ENCODE measurements around the gene PRKAA2.

PRKAA2 gene

DNA sequence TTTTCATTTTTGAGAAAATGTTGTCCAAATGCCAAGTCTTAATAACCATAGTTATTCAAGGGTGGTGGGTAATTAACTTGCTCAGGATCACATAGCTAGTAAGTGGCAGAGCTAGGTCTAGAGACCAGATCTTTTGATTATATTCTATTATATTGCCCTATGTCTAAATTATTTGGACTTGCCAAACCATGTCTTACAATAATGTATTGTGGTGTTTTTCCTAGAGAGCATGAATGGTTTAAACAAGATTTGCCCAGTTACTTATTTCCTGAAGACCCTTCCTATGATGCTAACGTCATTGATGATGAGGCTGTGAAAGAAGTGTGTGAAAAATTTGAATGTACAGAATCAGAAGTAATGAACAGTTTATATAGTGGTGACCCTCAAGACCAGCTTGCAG, 58.6 kb downstream of the PRKAA2 start:
- Histone ChIP-seq H3K9ac (no peak overlapping the region), H3K4me1 (ENCODE audit: low read depth, poor library complexity, severe bottlenecking) (peaks cover 11% of the 10 kb centered on the region), H2AFZ (ENCODE audit: low read depth) (no peak overlapping the region), H3K36me3 (ENCODE audit: insufficient read depth) (no peaks in the 10 kb centered on the region), H3K79me2 (ENCODE audit: insufficient read depth, low read depth) (no peaks in the 10 kb centered on the region), H3K27ac (no peak overlapping the region), H3K27me3 (ENCODE audit: insufficient read depth, low read depth) (no peaks in the 10 kb centered on the region), H4K20me1 (ENCODE audit: insufficient read depth) (no peaks in the 10 kb centered on the region), H3K4me2 (no peak overlapping the region), H3K4me3 (IDR thresholded peaks at IDR 0.05; ENCODE audit: insufficient read depth, low read depth, low read length) (no peak overlapping the region)
- TF ChIP-seq, protein P1, sequence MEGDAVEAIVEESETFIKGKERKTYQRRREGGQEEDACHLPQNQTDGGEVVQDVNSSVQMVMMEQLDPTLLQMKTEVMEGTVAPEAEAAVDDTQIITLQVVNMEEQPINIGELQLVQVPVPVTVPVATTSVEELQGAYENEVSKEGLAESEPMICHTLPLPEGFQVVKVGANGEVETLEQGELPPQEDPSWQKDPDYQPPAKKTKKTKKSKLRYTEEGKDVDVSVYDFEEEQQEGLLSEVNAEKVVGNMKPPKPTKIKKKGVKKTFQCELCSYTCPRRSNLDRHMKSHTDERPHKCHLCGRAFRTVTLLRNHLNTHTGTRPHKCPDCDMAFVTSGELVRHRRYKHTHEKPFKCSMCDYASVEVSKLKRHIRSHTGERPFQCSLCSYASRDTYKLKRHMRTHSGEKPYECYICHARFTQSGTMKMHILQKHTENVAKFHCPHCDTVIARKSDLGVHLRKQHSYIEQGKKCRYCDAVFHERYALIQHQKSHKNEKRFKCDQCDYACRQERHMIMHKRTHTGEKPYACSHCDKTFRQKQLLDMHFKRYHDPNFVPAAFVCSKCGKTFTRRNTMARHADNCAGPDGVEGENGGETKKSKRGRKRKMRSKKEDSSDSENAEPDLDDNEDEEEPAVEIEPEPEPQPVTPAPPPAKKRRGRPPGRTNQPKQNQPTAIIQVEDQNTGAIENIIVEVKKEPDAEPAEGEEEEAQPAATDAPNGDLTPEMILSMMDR (conservative IDR thresholded peaks at IDR 0.05; ENCODE audit: low read depth, low read length): no peak

DNA sequence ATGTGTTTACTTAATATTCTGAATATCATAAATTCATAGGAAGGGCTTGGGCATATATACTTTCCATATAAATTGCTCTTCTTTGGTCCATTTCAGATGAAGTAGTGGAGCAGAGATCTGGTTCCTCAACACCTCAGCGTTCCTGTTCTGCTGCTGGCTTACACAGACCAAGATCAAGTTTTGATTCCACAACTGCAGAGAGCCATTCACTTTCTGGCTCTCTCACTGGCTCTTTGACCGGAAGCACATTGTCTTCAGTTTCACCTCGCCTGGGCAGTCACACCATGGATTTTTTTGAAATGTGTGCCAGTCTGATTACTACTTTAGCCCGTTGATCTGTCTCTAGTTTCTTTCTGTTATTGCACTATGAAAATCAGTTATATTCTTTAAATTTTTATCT, 62.3 kb downstream of the PRKAA2 start:
- no peak overlapping the region for H3K4me3 ChIP-seq (IDR thresholded peaks at IDR 0.05; ENCODE audit: insufficient read depth, low read depth, low read length)

DNA sequence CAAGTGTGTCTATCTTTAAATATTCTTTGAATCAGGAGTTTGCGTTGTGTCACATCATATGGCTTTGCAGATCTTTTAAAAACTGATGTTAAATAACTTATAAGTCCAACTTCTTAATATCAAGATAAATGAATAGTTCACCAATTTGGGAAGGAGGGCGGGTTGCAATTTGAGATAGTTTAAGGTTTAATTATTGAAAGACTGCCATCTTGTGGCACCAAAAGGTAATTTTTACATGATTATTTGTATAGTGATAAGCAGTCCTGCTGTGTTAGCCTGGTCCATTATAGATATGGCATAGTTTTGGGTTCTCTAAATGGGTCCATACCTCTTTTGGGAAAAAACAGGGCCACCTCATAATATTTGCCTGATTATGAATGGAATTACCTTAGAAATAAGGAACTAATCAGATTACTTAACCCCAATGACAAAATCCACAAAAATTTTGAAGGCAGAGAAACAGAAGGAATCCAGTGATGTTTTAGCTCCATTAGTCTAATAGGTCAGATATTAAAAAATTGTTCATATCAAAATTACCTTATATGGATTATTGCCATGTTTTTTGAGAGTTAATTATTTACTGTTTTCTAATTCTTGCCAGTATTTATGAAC, 64.3 kb downstream of the PRKAA2 start:
- Histone ChIP-seq H3K4me2 (no peak overlapping the region), H3K27ac (no peak overlapping the region), H2AFZ (ENCODE audit: low read depth) (no peak overlapping the region), H3K9ac (no peak overlapping the region), H3K36me3 (ENCODE audit: insufficient read depth) (no peaks in the 10 kb centered on the region), H3K4me1 (ENCODE audit: low read depth, poor library complexity, severe bottlenecking) (peaks cover 11% of the 10 kb centered on the region), H3K27me3 (ENCODE audit: insufficient read depth, low read depth) (no peaks in the 10 kb centered on the region), H3K4me3 (IDR thresholded peaks at IDR 0.05; ENCODE audit: insufficient read depth, low read depth, low read length) (no peak overlapping the region), H4K20me1 (ENCODE audit: insufficient read depth) (no peaks in the 10 kb centered on the region), H3K79me2 (ENCODE audit: insufficient read depth, low read depth) (no peaks in the 10 kb centered on the region)
- TF ChIP-seq, protein P1 (conservative IDR thresholded peaks at IDR 0.05; ENCODE audit: low read depth, low read length): peak; percentile 60

More for the DNA sequence above, 62.3 kb downstream of the PRKAA2 start:
- TF ChIP-seq, protein P1 (conservative IDR thresholded peaks at IDR 0.05; ENCODE audit: low read depth, low read length): no peak
- peaks cover 11% of the 10 kb centered on the region for H3K4me1 ChIP-seq (ENCODE audit: low read depth, poor library complexity, severe bottlenecking)
- no peak overlapping the region for H3K27ac ChIP-seq
- no peaks in the 10 kb centered on the region for H3K36me3 ChIP-seq (ENCODE audit: insufficient read depth)
- H3K4me2 ChIP-seq: no peak overlapping the region
- H4K20me1 ChIP-seq (ENCODE audit: insufficient read depth): no peaks in the 10 kb centered on the region
- no peak overlapping the region for H3K9ac ChIP-seq
- no peaks in the 10 kb centered on the region for H3K79me2 ChIP-seq (ENCODE audit: insufficient read depth, low read depth)
- H3K27me3 ChIP-seq (ENCODE audit: insufficient read depth, low read depth): no peaks in the 10 kb centered on the region
- no peak overlapping the region for H2AFZ ChIP-seq (ENCODE audit: low read depth)

DNA sequence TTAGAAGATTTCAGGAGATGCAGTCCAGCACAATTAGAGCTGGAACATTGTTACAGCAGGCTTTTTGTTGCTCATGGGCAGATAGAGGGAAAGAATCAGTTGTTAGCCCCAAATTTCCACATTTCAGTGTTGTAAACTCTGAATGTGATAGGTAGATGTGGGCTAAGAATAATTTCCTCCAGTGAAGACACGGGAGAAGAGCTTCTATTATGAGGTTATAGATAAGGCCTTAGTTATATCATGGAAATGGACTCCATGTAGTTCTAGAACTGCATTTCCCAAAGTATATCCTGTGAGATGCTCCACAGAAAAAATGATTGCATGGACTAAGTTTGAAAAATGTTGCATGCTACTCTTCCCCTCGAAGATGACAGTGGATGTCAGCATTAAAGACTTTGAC, 64.9 kb downstream of the PRKAA2 start:
- no peaks in the 10 kb centered on the region for H3K79me2 ChIP-seq (ENCODE audit: insufficient read depth, low read depth)
- peaks cover 11% of the 10 kb centered on the region for H3K4me1 ChIP-seq (ENCODE audit: low read depth, poor library complexity, severe bottlenecking)
- no peak overlapping the region for H2AFZ ChIP-seq (ENCODE audit: low read depth)
- no peaks in the 10 kb centered on the region for H3K36me3 ChIP-seq (ENCODE audit: insufficient read depth)
- H3K4me2 ChIP-seq: no peak overlapping the region
- no peak overlapping the region for H3K27ac ChIP-seq
- no peaks in the 10 kb centered on the region for H4K20me1 ChIP-seq (ENCODE audit: insufficient read depth)
- H3K27me3 ChIP-seq (ENCODE audit: insufficient read depth, low read depth): no peaks in the 10 kb centered on the region
- H3K9ac ChIP-seq: no peak overlapping the region
- no peak overlapping the region for H3K4me3 ChIP-seq (IDR thresholded peaks at IDR 0.05; ENCODE audit: insufficient read depth, low read depth, low read length)
- TF ChIP-seq, protein P1 (conservative IDR thresholded peaks at IDR 0.05; ENCODE audit: low read depth, low read length): no peak

All from KMS-11 (cell line).